HG02759 (cell line): ENCODE measurements around the gene NFILZ.

Source experiments
- ATAC-seq: cut with Tn5 transposase; IDR thresholded peaks from one replicate; pipeline ENCODE4 v1.9.1; 2021; ENCODE audit warnings: mild to moderate bottlenecking, moderate library complexity; ENCODE audit not compliant: unreplicated experiment

Gene NFILZ

GRCh38 chr19:8641221-8641907, 10.9 kb downstream of the NFILZ start:
- ATAC-seq = no peak

- no peak for ATAC-seq
These were observed 11.6 kb downstream of the NFILZ start for GRCh38 chr19:8641908-8642547.

GRCh38 chr19:8642561-8642960, 12.1 kb downstream of the NFILZ start:
- no peak for ATAC-seq

GRCh38 chr19:8643860-8644653, 13.6 kb downstream of the NFILZ start:
- no peak for ATAC-seq

- no peak for ATAC-seq
These were observed 17.8 kb downstream of the NFILZ start for GRCh38 chr19:8648240-8648639.

- ATAC-seq = no peak
These were observed 24.3 kb downstream of the NFILZ start for GRCh38 chr19:8654591-8655339.

- ATAC-seq = no peak
These were observed 24.9 kb downstream of the NFILZ start for GRCh38 chr19:8655340-8655709.

GRCh38 chr19:8657869-8658268, 27.4 kb downstream of the NFILZ start:
- ATAC-seq = no peak

GRCh38 chr19:8659905-8660304, 29.5 kb downstream of the NFILZ start:
- ATAC-seq = no peak

GRCh38 chr19:8662263-8662662, 31.8 kb downstream of the NFILZ start:
- ATAC-seq = no peak

- no peak for ATAC-seq
These were observed 33.7 kb downstream of the NFILZ start for GRCh38 chr19:8663920-8664670.

- no peak for ATAC-seq
These were observed 34.2 kb downstream of the NFILZ start for GRCh38 chr19:8664671-8665057.

GRCh38 chr19:8665468-8666213, 35.2 kb downstream of the NFILZ start:
- ATAC-seq = no peak

GRCh38 chr19:8666814-8667405, 36.5 kb downstream of the NFILZ start:
- ATAC-seq = no peak

GRCh38 chr19:8673276-8673891, 43.0 kb downstream of the NFILZ start:
- no peak for ATAC-seq

- no peak for ATAC-seq
These were observed 44.6 kb downstream of the NFILZ start for GRCh38 chr19:8675066-8675465.

GRCh38 chr19:8678244-8678807, 47.9 kb downstream of the NFILZ start:
- no peak for ATAC-seq
